MM.1S (cell line): ENCODE results near the gene CFAP61.

Experiments
- DNase-seq: peaks from one replicate; pipeline ENCODE4 v3.0.0-alpha.2; 2015
- H2AFZ ChIP-seq: fragments of 300-600 bp; sonication (generic); 2 replicates; pipeline ENCODE4 v1.6.0; 2016; ENCODE audit warnings: antibody characterized with exemption, low read length
- H3F3A ChIP-seq: fragments of 300-600 bp; sonication (generic); 2 replicates; pipeline ENCODE4 v1.6.1; 2016; ENCODE audit warnings: mild to moderate bottlenecking, antibody characterized with exemption, low read length, moderate library complexity, mixed read lengths; ENCODE audit not compliant: insufficient read depth
- H3K27ac ChIP-seq: fragments of 300-600 bp; sonication (generic); 2 replicates; pipeline ENCODE4 v1.5.1; 2016; ENCODE audit warnings: mild to moderate bottlenecking, low read length
- H3K27me3 ChIP-seq: fragments of 300-600 bp; sonication (generic); replicated peaks from 2 replicates; pipeline ENCODE4 v1.6.0; 2016; ENCODE audit warnings: low read length; ENCODE audit not compliant: insufficient read depth
- H3K36me3 ChIP-seq: fragments of 300-600 bp; sonication (generic); replicated peaks from 2 replicates; pipeline ENCODE4 v1.6.1; 2016; ENCODE audit warnings: mild to moderate bottlenecking, low read length, mixed read lengths; ENCODE audit not compliant: insufficient read depth
- H3K4me1 ChIP-seq: fragments of 300-600 bp; sonication (generic); 2 replicates; pipeline ENCODE4 v1.6.1; 2016; ENCODE audit warnings: low read length, mixed read lengths
- H3K4me2 ChIP-seq: fragments of 300-600 bp; sonication (generic); 2 replicates; pipeline ENCODE4 v1.6.0; 2016; ENCODE audit warnings: low read depth, low read length
- H3K4me3 ChIP-seq: fragments of 300-600 bp; sonication (generic); 2 replicates; pipeline ENCODE4 v1.5.1; 2016; ENCODE audit warnings: low read length, mixed read lengths
- H3K79me2 ChIP-seq: fragments of 300-600 bp; sonication (generic); 2 replicates; pipeline ENCODE4 v1.6.1; 2016; ENCODE audit warnings: mixed run types, low read length, mixed read lengths
- H3K9ac ChIP-seq: fragments of 300-600 bp; sonication (generic); 2 replicates; pipeline ENCODE4 v1.6.1; 2016; ENCODE audit warnings: low read length, mixed read lengths
- H3K9me2 ChIP-seq: fragments of 300-600 bp; sonication (generic); replicated peaks from 2 replicates; pipeline ENCODE4 v1.6.1; 2016; ENCODE audit warnings: mild to moderate bottlenecking, low read length, mixed read lengths; ENCODE audit not compliant: insufficient read depth
- H3K9me3 ChIP-seq: fragments of 300-600 bp; sonication (generic); replicated peaks from 2 replicates; pipeline ENCODE4 v1.6.1; 2016; ENCODE audit warnings: mild to moderate bottlenecking, low read length, mixed read lengths; ENCODE audit not compliant: insufficient read depth
- H4K20me1 ChIP-seq: fragments of 300-600 bp; sonication (generic); 2 replicates; pipeline ENCODE4 v1.6.1; 2016; ENCODE audit warnings: mild to moderate bottlenecking, low read length, moderate library complexity, mixed read lengths; ENCODE audit not compliant: insufficient read depth
- EZH2 ChIP-seq: fragments of 300-600 bp; sonication (generic); optimal IDR thresholded peaks from 2 replicates; pipeline ENCODE3; 2017; ENCODE audit warnings: low read depth, mild to moderate bottlenecking, antibody characterized with exemption, low read length, mixed read lengths
- EZH2phosphoT487 ChIP-seq: fragments of 300-600 bp; sonication (generic); IDR thresholded peaks from 2 replicates; pipeline ENCODE4 v1.6.1; 2018; ENCODE audit warnings: antibody characterized with exemption, low read length
- TF ChIP-seq, protein P1 (sequence below): fragments of 300-600 bp; sonication (generic); IDR thresholded peaks from 2 replicates; pipeline ENCODE4 v1.5.1; 2016; ENCODE audit warnings: antibody characterized with exemption, low read length, mixed read lengths

CFAP61 gene

DNA sequence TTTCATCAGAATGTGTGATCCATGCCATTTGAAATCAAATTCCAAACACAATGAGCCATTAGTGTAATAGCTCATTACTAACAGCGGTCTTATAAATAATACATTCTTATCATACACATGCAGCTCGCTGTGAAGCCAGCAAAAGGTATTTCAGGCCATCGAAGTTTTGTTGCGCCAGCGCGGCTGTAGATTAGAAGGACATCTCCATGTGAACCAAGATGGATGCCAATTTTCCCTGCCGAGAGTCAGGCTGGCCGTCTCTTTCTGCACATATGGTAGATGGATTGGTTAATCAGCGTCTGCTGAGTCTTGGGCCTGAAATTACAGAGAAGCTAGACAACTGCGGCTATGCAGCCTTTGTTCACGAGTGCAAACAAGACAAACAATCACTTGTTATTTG is 44.1 kb downstream of the CFAP61 start:
- H3K79me2 ChIP-seq = no peaks in the 10 kb centered on the region
- H3K4me2 ChIP-seq = no peak overlapping the region
- H3K9me2 ChIP-seq = no peaks in the 10 kb centered on the region
- H4K20me1 ChIP-seq = no peaks in the 10 kb centered on the region
- H2AFZ ChIP-seq = no peak overlapping the region
- no peaks in the 10 kb centered on the region for H3K36me3 ChIP-seq
- H3K4me3 ChIP-seq = no peak overlapping the region
- H3K4me1 ChIP-seq = no peaks in the 10 kb centered on the region
- H3K9me3 ChIP-seq = no peaks in the 10 kb centered on the region
- no peak overlapping the region for H3K27ac ChIP-seq
- no peak overlapping the region for H3K9ac ChIP-seq
- no peaks in the 10 kb centered on the region for H3F3A ChIP-seq
- TF ChIP-seq EZH2phosphoT487 (no peak), EZH2 (no peak)
- TF ChIP-seq, protein P1, sequence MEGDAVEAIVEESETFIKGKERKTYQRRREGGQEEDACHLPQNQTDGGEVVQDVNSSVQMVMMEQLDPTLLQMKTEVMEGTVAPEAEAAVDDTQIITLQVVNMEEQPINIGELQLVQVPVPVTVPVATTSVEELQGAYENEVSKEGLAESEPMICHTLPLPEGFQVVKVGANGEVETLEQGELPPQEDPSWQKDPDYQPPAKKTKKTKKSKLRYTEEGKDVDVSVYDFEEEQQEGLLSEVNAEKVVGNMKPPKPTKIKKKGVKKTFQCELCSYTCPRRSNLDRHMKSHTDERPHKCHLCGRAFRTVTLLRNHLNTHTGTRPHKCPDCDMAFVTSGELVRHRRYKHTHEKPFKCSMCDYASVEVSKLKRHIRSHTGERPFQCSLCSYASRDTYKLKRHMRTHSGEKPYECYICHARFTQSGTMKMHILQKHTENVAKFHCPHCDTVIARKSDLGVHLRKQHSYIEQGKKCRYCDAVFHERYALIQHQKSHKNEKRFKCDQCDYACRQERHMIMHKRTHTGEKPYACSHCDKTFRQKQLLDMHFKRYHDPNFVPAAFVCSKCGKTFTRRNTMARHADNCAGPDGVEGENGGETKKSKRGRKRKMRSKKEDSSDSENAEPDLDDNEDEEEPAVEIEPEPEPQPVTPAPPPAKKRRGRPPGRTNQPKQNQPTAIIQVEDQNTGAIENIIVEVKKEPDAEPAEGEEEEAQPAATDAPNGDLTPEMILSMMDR = no peak
- DNase-seq = no peak
- no peaks in the 10 kb centered on the region for H3K27me3 ChIP-seq

GRCh38 chr20:20100881-20101280 is 48.5 kb downstream of the CFAP61 start:
- TF ChIP-seq, protein P1 = no peak
- TF ChIP-seq EZH2 = no peak
- TF ChIP-seq EZH2phosphoT487 = no peak
- Histone ChIP-seq H3K79me2 (no peaks in the 10 kb centered on the region), H3K4me3 (no peak overlapping the region), H3K9me3 (no peaks in the 10 kb centered on the region), H3K27ac (no peak overlapping the region), H3K36me3 (no peaks in the 10 kb centered on the region), H3K9me2 (no peaks in the 10 kb centered on the region), H3K4me1 (no peaks in the 10 kb centered on the region), H4K20me1 (no peaks in the 10 kb centered on the region), H3K9ac (no peak overlapping the region), H3F3A (no peaks in the 10 kb centered on the region), H3K4me2 (no peak overlapping the region), H3K27me3 (no peaks in the 10 kb centered on the region), H2AFZ (no peak overlapping the region)
- no peak for DNase-seq

DNA sequence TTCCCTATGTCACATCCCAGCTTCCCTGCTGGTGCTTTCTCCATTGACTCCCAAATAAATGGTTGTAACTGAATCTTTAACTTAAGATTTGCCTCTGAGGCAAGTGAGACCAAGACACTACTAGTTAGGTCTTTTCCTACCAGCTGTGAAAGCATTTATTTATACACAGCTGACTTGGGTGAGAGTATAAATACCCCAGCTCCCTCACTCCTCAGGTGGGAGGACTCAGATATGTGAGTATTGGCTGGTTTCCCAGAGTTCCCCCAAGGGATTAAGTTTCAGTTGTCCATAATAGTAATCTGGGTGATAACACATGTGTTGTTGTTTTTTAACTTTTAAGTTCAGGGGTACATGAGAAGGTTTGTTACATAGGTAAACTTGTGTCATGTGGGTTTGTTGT is 49.8 kb downstream of the CFAP61 start:
- no peaks in the 10 kb centered on the region for H4K20me1 ChIP-seq
- no peaks in the 10 kb centered on the region for H3F3A ChIP-seq
- no peak overlapping the region for H3K4me2 ChIP-seq
- H3K4me3 ChIP-seq = no peak overlapping the region
- no peak for TF ChIP-seq EZH2
- TF ChIP-seq EZH2phosphoT487 = no peak
- TF ChIP-seq, protein P1 = no peak
- H3K36me3 ChIP-seq = no peaks in the 10 kb centered on the region
- H2AFZ ChIP-seq = no peak overlapping the region
- no peak overlapping the region for H3K27ac ChIP-seq
- no peak for DNase-seq
- no peaks in the 10 kb centered on the region for H3K9me3 ChIP-seq
- no peak overlapping the region for H3K9ac ChIP-seq
- H3K4me1 ChIP-seq = no peaks in the 10 kb centered on the region
- H3K79me2 ChIP-seq = no peaks in the 10 kb centered on the region
- H3K27me3 ChIP-seq = no peaks in the 10 kb centered on the region
- H3K9me2 ChIP-seq = no peaks in the 10 kb centered on the region
